Loucy (cell line): ENCODE data around the gene TMEM81.

Experiments
- H2AFZ ChIP-seq: fragments of 200-600 bp; sonication (generic); 2 replicates; pipeline ENCODE4 v1.6.0; 2016; ENCODE audit warnings: antibody characterized with exemption, mild to moderate bottlenecking, low read length, moderate library complexity
- H3F3A ChIP-seq: fragments of 200-600 bp; 2 replicates; pipeline ENCODE4 v1.6.0; 2016; ENCODE audit warnings: antibody characterized with exemption, low read depth, mild to moderate bottlenecking
- H3K27me3 ChIP-seq: fragments of 200-600 bp; sonication (generic); 2 replicates; pipeline ENCODE4 v1.6.1; 2014; ENCODE audit warnings: low read length, mild to moderate bottlenecking; ENCODE audit not compliant: insufficient read depth, poor library complexity, severe bottlenecking
- H3K36me3 ChIP-seq: fragments of 200-600 bp; sonication (generic); 2 replicates; pipeline ENCODE4 v1.6.1; 2016; ENCODE audit warnings: low read length; ENCODE audit not compliant: insufficient read depth
- H3K4me1 ChIP-seq: fragments of 200-600 bp; sonication (generic); 2 replicates; pipeline ENCODE4 v1.5.1; 2014; ENCODE audit warnings: low read length, mild to moderate bottlenecking; ENCODE audit not compliant: insufficient read depth, poor library complexity, severe bottlenecking
- H3K4me2 ChIP-seq: fragments of 200-600 bp; sonication (generic); 2 replicates; pipeline ENCODE4 v1.6.0; 2014; ENCODE audit warnings: antibody characterized with exemption, low read length, low read depth, mild to moderate bottlenecking; ENCODE audit not compliant: poor library complexity, severe bottlenecking
- H3K4me3 ChIP-seq: fragments of 200-600 bp; sonication (generic); 2 replicates; pipeline ENCODE4 v1.5.1; 2014; ENCODE audit warnings: low read length, mild to moderate bottlenecking, mixed read lengths; ENCODE audit not compliant: poor library complexity, severe bottlenecking
- H3K79me2 ChIP-seq: fragments of 200-600 bp; sonication (generic); 2 replicates; pipeline ENCODE4 v1.6.1; 2014; ENCODE audit warnings: low read length; ENCODE audit not compliant: insufficient read depth
- H3K9ac ChIP-seq: fragments of 200-600 bp; sonication (generic); 2 replicates; pipeline ENCODE4 v1.6.0; 2014; ENCODE audit warnings: mild to moderate bottlenecking, low read depth, low read length, moderate library complexity; ENCODE audit not compliant: poor library complexity, severe bottlenecking
- H3K9me2 ChIP-seq: fragments of 200-600 bp; sonication (generic); replicated peaks from 2 replicates; pipeline ENCODE4 v1.6.1; 2016; ENCODE audit warnings: low read depth, low read length, mixed read lengths
- H3K9me3 ChIP-seq: fragments of 200-600 bp; sonication (generic); 2 replicates; pipeline ENCODE4 v1.6.1; 2014; ENCODE audit warnings: mild to moderate bottlenecking, antibody characterized with exemption, low read length, low read depth; ENCODE audit not compliant: insufficient read depth
- H4K20me1 ChIP-seq: fragments of 200-600 bp; sonication (generic); 2 replicates; pipeline ENCODE4 v1.6.0; 2014; ENCODE audit warnings: antibody characterized with exemption, low read length, mild to moderate bottlenecking; ENCODE audit not compliant: insufficient read depth, poor library complexity, severe bottlenecking
- CTCF ChIP-seq: fragments of 200-600 bp; sonication (generic); conservative IDR thresholded peaks from 2 replicates; pipeline ENCODE4 v1.5.1; 2014; ENCODE audit warnings: mild to moderate bottlenecking, antibody characterized with exemption, low read length
- EZH2phosphoT487 ChIP-seq: fragments of 200-600 bp; IDR thresholded peaks from 2 replicates; pipeline ENCODE4 v1.6.1; 2018; ENCODE audit warnings: antibody characterized with exemption, mild to moderate bottlenecking, moderate library complexity, borderline replicate concordance

The TMEM81 gene

GRCh38 chr1:205047764-205048231, 36.5 kb downstream of the TMEM81 start:
- H3K9me2 ChIP-seq: no peaks in the 10 kb centered on the region
- no peak overlapping the region for H3K4me2 ChIP-seq
- no peaks in the 10 kb centered on the region for H3K36me3 ChIP-seq
- no peaks in the 10 kb centered on the region for H3K79me2 ChIP-seq
- no peak overlapping the region for H2AFZ ChIP-seq
- H3K27me3 ChIP-seq: no peaks in the 10 kb centered on the region
- no peak overlapping the region for H3K4me3 ChIP-seq
- no peaks in the 10 kb centered on the region for H3K9me3 ChIP-seq
- H4K20me1 ChIP-seq: no peaks in the 10 kb centered on the region
- no peaks in the 10 kb centered on the region for H3F3A ChIP-seq
- H3K4me1 ChIP-seq: no peaks in the 10 kb centered on the region
- H3K9ac ChIP-seq: no peak overlapping the region
- TF ChIP-seq EZH2phosphoT487 (no peak), CTCF (no peak)

GRCh38 chr1:205046870-205047269, 37.4 kb downstream of the TMEM81 start:
- Histone ChIP-seq H3K4me3 (no peak overlapping the region), H4K20me1 (no peaks in the 10 kb centered on the region), H3K9ac (no peak overlapping the region), H3K9me2 (no peaks in the 10 kb centered on the region), H3K36me3 (no peaks in the 10 kb centered on the region), H2AFZ (no peak overlapping the region), H3K27me3 (no peaks in the 10 kb centered on the region), H3K79me2 (no peaks in the 10 kb centered on the region), H3F3A (no peaks in the 10 kb centered on the region), H3K4me1 (no peaks in the 10 kb centered on the region), H3K9me3 (no peaks in the 10 kb centered on the region), H3K4me2 (no peak overlapping the region)
- TF ChIP-seq CTCF (no peak), EZH2phosphoT487 (no peak)

- no peaks in the 10 kb centered on the region for H3K79me2 ChIP-seq
- no peak overlapping the region for H2AFZ ChIP-seq
- H3K9me2 ChIP-seq: no peaks in the 10 kb centered on the region
- TF ChIP-seq EZH2phosphoT487 (no peak), CTCF (no peak)
- H4K20me1 ChIP-seq: no peaks in the 10 kb centered on the region
- no peak overlapping the region for H3K4me2 ChIP-seq
- H3K4me3 ChIP-seq: no peak overlapping the region
- no peaks in the 10 kb centered on the region for H3K9me3 ChIP-seq
- no peaks in the 10 kb centered on the region for H3K4me1 ChIP-seq
- no peaks in the 10 kb centered on the region for H3F3A ChIP-seq
- H3K27me3 ChIP-seq: no peaks in the 10 kb centered on the region
- H3K9ac ChIP-seq: no peak overlapping the region
- H3K36me3 ChIP-seq: no peaks in the 10 kb centered on the region
Observed at GRCh38 chr1:205045146-205045545, 39.1 kb downstream of the TMEM81 start.
